DMS153 treated with DMSO at 0.1 percent for 48 hours (cell line): ENCODE data around the gene MFRP.
A peak's percentile ranks its signal among the peaks of the same experiment; 100 is the strongest.

Experiments used
- DNase-seq: peaks from one replicate; lab custom pipeline; 2025; ENCODE audit not compliant: unreplicated experiment; lab: John Stamatoyannopoulos, UW

Gene MFRP

DNA sequence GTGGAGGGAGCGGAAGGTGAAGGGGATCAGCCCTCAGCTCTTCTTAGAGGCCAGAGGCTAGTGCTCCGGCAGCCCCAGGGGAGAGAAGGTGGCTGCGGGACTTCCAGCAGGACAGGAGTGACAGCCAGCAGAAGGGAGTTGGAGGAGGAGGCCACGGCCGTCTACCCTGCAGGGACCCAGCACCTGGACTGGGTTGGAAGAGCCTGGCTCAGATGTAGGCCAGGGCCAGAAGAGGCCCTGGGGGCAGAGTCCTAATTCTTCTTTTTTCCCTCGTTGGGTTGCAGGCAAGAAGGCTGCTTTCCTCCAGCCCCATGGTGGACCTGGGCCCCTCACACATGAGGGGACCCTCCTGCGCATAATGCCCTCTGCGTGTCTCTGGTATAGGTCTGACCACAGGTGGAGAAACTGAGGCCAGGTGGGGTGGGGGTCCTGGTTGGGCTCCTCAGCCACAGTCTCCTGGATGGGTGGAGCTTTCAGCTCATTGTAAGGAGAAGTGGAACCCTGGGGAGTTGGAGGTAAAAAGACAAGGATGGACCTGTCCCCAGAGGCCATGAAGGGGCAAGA is 27.3 kb downstream of the MFRP start:
- DNase-seq, result no peak

- no peak for DNase-seq
These were observed 28.0 kb downstream of the MFRP start for GRCh38 chr11:119318240-119319135.

DNA sequence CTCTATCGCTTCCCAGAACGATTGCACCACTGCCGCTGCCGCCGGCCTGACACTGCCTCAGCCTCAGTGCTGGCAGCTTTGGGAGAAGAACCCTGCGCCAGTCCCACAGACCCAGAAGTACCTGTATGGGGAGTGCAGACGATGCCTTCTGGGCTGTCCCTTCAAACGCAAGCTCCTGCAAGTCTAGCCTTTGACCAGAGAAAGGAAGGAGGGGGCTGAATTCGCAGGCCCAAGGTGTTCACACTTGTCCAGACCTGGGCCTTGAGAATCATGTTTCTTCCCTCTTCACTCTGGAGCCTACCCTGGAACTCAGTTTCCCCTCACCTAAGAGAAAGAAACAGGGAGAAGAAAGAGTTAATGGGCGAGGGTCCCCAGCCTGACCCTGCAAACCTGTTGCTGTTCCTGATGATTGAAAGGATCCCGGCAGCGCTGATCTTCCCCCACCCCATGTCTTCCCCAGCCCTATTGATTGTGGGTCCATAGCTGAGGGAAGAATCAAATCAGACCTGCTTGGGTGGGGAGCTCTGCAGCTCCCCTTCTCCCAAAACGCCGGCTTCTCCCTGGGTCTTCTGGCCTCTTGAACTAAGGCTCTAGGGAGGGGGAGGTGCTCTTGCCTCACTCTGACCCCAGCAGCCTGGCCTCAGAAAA is 28.8 kb downstream of the MFRP start:
- no peak for DNase-seq

- DNase-seq, result no peak
These were observed 29.5 kb downstream of the MFRP start, which contains the start of gene MCAM for GRCh38 chr11:119316729-119317591. Gene MCAM (minus strand): TSS chr11:119317130. CDS start chr11:119317101, 29 bp downstream.

GRCh38 chr11:119316016-119316728 is 30.3 kb downstream of the MFRP start:
- DNase-seq, result peak; percentile 46

- DNase-seq, result peak; percentile 42
These were observed 31.1 kb downstream of the MFRP start for GRCh38 chr11:119315131-119316015.

GRCh38 chr11:119314726-119315125 is 31.8 kb downstream of the MFRP start:
- DNase-seq, result no peak

DNA sequence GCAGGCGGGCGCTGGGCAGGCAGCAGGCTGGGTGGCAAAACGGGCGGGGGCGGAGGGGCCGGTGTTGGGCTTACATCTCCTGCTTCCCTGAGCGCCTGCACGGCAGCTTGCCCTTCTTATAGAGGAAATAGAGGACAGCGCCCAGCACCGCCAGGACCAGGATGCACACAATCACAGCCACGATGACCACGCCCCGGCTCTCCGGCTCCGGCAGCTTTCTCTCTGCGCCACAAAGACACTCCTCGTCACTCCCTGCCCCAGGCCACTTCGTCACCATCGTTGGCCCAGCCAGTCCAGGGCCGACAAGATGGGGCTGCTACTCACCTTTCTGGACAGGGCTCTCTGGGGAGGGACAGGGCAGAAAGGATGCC is 35.8 kb downstream of the MFRP start:
- DNase-seq, result no peak

DNA sequence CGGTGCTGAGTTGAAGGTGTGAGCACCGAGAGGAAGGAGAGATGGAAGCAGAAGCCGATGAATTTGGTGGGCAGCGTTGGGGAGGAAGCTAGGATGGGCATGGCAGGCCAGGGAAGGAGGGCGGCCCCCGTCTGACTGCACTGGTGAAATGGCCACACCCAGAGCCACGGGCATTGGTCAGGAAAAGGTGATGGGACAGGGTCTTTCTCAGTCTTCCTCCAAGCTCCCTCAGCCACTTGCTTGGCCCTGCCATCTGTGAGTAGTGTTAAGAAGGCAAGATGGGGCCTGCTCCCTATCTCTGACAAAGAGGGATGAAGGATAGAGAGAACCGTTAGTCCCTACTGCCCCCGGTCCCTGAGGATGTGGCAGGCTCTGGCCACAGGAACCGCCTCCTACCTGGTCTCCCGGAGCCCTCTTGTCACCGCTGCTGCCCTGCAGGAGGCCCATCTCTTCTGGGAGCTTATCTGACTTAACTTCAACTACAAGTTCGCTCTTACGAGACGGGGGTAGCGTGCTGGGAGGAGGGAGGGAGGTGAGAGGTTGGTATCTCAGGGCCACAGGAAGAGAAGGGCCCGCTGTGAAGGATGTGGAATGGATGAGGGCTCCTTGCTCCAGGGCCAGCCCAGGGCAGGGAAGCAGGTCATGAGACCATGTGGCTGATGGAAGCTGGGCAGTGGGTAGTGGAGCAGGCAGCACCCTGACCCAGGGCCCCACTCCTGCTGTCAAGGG is 36.4 kb downstream of the MFRP start:
- DNase-seq, result no peak

- no peak for DNase-seq
These were observed 37.1 kb downstream of the MFRP start for GRCh38 chr11:119309411-119309810.

DNA sequence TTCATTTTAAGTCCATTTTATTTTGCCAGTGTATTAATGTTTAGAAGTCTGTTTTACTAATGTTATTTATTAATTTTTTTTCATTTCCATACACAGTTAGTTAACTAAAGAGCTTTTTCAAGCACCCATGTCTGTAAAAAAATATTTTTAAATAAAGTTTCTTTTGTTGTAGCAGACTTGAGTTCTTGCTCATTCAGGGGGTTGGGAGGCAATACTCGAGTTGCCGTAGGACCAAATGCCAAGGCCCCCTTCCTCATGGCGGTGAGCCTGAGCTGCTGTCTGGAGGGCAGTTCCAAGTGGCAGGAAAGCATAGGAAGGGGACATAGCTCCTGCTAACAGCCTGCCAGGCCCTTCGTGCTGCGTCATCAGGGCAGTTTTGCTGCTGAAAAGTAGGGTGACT is 38.5 kb downstream of the MFRP start:
- no peak for DNase-seq

DNA sequence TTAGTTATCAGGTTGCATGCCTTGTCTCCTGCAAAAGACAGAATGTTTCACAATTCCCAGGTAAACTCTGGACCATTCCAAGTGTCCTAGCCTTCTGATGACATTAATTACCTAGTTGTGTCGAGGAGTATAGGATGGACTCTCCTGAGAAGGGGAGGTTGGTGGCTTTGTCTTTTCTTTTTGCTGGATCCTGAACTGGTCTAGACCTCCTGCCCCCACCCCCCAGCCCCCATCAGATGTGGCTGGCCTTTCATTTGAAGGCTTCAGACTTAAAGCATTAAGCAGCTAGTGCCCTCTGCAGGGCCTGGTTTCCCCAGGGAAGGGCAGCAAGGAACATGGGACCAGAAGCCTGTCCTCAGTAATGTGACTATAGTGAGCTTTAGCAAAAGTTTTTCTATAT is 39.3 kb downstream of the MFRP start:
- DNase-seq, result no peak

GRCh38 chr11:119306373-119306890 is 40.1 kb downstream of the MFRP start:
- no peak for DNase-seq

DNA sequence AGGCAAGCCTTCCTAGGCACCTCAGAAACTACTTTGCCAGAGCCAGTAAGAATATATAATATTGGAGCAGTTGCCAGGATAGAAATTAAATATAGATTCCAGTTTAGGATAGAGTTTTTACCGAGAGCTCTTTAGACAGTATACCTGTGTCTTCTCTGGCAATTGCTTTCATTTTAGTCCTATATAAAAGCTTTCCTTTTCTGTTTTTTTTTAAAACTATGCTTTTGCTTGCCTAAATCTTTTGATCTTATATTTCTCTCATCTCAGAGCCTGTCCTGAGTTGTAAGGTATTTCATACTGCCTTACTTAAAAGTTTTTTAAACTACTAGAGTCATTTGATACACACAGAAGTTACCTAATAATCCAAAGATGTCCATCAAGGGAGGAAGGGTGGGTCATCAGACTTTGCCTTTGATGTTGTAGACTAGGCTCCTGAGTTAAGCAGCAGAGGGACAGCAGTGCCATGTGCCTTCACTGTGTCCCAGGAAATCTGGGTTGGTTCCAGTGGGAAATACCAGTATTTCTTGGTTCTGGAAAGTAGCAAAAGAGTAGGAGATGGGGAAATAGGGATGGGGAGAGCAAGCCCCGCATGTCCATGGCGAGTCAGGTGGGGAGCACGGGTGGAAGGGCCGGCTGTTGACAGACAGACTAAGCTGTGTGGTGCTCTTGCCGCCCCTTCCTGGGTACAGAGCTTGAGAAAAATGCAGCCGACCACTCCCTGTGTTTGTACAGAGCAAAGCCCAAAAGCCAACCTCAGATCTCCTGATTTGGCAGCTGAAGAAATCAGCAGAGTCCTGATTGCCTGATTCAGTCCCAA is 40.7 kb downstream of the MFRP start:
- no peak for DNase-seq

DNA sequence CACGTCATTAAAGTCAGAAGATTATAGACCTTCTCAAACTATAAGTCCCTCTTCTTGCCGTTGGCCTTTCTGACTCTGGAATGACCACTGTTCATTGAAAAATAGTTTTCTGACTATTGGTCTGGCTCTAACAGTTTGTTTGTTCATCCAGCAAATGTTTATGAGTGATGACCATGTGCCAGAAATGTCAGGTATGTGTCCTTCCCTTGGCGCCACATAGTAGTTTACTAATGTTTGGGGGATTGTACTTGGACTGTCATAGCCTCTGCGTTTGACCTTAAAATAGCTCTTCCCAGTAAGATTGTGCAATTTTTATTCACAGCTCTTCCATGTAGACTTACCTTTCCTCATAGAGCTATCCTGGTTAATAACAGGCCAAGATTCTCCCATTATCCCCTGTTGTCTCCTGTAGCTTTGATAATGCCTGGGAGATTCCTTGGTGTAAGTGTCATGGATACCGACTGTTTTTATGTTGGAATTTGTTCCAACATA is 43.2 kb downstream of the MFRP start:
- DNase-seq, result no peak

- no peak for DNase-seq
These were observed 46.1 kb downstream of the MFRP start for GRCh38 chr11:119300198-119300964.

DNA sequence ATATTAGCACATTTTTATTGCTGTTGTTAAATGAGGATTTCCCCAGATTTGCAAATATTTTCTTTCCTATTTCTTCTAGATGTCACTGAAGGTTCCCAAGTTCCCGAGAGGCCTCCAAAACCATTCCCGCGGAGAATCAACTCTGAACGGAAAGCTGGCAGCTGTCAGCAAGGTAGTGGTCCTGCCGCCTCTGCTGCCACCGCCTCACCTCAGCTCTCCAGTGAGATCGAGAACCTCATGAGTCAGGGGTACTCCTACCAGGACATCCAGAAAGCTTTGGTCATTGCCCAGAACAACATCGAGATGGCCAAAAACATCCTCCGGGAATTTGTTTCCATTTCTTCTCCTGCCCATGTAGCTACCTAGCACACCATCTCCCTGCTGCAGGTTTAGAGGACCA is 47.1 kb downstream of the MFRP start:
- no peak for DNase-seq
